ENCODE data around the gene RAB7A.
A peak's percentile ranks its signal among the peaks of the same experiment; 100 is the strongest.
"Not testable (repeated sequence)": the region's sequence is repeated elsewhere in the genome, so short reads cannot be mapped to it uniquely, and the experiment has no call there.

The RAB7A gene

DNA sequence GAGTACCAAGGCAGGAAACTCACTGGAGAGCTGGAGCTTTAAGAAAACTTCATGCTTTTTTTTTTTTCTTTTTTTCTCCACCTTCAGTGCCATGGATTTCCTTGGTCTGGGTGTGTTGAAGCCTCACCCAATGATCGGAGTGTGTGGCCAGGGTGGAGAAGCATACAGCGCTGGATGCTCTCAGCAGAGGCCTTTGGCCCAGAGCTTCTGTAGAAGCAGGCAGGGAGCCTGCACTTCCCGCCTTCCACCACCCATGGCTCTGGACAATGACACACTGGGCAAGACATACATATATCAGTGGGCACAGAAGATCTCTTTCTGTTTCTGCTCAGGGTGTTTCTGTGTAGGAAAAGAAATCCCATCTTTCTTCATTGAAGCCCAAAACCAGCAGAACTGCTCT lies 97.6 kb downstream of the RAB7A start:
- no peak for DNase-seq

DNA sequence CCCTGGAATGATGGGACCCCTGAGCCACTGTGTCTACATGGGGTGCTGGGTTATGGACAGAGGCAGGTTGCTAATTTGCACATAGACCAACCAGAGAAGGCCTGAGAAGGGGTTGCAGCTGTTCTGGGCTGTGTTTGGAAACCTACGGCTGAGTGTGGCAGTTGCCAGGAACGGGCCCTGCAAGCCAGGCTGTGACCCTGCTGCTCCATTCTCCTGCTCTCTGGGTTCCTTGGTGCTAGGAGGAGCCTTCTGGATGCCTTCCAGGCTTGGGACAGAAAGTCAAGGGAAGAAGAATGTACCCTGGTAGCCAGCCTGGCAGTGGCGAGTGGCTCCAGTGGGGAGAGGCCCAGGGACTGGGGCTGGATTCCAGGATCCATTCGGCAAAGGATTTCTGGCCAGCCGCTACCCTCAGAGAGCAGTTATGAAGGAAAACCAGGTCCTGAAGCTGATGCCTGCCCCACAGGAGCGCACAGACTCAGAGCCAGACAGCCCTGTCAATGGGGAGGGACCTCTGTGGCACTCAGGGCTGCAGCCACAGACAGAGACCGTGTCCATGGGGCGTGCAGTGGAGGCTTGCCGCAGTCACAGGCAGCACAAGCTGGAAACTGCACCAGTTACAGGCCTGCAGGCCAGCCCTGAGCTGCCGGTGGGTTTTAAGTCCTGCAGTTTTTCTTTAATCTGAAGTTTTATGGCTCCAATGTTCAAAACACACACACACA lies 98.3 kb downstream of the RAB7A start:
- no peak for DNase-seq

DNA sequence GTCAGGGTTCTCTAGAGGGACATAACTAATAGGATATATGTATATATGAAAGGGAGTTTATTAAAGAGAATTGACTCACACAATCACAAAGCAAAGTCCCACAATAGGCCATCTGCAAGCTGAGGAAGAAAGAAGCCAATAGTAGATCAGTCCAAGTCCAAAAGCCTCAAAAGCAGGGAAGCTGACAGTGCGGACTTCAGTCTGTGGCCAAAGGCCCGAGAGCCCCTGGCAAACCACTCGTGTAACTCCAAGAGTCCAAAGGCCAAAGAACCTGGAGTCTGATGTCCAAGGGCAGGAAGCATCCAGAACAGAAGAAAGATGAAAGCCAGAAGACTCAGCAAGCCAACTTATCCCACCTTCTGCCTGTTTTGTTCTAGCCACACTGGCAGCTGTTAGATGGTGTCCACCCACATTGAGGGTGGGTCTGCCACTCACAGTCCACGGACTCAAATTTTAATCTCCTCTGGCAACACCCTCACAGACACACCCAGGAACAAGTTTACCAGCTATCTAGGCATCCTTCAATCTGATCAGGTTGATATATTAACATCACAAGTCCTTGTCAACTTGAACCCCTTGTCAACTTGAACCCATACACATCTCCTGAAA lies 99.2 kb downstream of the RAB7A start:
- DNase-seq, result no peak

DNA sequence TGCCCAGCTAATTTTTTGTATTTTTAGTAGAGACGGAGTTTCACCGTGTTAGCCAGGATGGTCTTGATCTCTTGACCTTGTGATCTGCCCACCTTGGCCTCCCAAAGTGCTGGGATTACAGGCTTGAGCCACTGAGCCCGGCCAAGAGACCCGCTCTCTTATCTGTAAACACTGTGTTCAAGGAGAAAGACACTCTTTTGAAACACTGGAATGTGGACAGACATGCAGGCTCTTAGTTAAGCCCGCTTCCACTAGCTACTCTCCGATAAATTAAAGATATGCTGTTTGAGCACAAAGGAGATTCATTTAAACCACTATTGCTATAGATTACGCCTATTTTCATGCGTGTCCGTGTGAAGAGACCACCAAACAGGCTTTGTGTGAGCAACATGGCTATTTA lies 103.1 kb downstream of the RAB7A start:
- not testable (repeated sequence) for DNase-seq

DNA sequence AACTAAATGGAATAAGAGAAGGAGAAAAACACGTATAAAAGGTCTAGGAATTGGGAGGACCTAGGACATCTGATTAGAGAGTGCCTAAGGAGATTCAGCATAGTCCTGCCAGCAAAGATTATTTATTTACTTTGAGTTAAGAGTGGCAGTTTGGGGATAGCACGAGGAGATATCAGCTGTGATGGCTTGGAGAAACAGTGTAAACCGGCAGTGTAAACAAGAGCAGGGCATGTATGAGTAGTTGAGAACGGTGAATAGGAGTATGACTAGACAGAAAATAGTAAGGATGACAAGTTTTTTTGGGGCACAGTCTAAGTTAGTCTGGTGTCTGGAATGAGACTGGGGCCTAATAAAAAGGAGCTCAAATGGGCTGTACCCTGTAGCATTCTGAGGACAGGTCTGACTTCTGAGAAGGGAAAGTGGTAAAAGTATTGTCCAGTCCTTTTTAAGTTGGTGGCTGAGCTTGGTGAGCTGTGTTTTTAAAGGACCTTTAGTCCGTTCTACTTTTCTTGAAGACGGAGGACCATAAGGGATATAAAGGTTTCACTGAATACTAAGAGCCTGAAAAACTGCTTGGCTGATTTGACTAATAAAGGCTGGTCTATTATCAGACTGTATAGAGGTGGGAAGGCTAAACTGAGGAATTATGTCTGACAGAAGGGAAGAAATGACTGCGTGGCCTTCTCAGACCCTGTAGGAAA lies 104.1 kb downstream of the RAB7A start:
- not testable (repeated sequence) for DNase-seq

DNA sequence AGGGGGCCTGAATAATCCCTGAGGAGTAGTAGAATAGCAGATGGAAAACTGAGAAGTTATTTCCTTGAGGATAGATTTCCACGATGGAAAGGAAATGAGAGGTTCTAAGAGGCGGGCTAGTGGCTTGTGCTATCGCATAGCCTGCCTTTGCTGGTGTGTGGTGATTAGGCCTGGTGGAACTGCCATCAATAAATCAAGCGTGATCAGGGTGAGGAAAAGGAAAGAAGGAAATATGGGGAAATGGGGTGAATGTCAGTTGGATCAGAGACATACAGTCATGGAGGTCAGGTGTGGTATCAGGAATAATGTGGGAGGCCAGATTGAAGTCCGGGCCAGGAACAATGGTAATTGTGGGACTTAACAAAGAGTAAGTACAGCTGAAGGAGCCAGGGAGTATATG lies 104.8 kb downstream of the RAB7A start:
- not testable (repeated sequence) for DNase-seq

DNA sequence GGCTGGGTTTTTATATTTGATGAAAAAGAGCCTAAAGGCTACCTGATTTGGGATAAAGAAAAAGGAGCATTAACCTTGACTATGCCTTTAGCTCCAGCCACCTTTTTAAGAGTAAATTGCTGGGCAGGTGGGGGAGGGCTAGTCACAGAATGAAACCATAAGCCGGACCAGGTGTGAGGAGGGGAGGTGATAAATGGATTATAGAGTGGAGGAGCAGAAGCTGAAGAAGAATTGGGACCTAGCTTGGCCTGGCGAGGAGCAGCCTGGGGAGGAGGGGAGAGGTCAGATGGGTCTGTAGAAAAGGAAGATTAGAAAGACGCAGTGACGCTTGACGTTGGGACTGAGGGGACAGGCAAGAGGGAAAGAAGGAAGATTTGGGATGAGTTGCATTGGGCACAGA lies 107.0 kb downstream of the RAB7A start:
- not testable (repeated sequence) for DNase-seq

DNA sequence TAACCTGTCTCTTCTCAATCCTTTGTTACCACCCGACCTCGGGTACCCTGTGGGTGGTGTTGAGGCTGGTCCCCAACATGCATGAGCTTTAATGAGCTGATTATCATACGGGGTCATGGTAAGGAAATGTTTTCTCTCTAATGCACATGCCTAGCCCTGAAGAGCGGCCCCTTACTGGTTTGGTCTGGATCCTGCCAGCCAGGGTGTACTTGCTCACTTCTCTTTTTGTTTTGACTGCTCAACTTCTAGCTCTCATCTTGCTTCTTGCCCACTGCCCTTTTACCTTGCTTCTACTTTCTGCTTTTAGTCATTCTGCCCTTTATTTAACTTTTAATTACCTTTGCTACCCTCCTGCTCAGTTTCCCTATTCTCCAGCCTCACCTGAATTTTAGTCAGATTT lies 109.1 kb downstream of the RAB7A start:
- DNase-seq, result no peak

DNA sequence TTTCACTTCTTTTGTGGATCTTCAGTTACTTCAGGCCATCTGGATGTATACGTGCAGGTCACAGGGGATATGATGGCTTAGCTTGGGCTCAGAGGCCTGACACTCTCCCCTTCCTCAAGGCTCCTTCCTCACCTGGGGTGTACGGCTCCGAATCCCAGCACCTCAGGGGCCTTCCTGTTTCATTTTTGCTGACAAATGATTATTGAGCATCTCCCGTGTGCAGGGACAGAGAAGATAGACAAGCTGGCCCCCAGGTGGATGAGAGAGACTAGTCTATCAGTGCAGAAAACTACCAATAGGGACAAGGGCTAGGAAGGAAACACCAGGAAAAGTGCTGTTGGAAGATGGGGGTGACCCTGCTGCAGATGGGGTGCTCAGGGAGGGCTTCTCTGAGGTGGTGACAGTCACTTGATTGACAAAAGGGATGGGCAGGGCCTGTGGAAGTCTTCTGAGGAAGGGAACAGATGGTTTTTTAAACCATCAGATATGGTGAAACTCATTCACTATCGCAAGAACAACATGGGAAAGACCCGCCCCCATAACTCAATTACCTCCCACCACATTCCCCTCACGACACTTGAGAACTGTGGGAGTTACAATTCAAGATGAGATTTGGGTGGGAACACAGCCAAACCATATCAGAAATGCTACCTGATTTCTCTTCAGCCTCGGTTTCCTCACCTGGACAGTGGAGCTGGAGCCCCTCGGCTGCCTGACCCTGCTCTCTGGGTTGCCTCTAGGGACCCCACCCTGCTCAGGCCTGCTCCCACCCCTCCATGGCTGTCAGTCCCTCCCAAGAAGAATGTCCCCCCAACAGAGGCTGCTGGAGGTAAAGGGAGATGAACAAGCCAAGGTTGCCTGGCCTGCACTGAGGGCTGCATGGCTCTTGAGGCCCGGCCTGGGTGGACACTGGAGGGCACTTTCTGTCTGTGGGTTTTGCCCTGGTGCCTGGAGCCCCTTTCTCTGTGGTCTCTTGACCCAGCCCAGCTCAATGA lies 116.2 kb downstream of the RAB7A start:
- DNase-seq, result no peak

DNA sequence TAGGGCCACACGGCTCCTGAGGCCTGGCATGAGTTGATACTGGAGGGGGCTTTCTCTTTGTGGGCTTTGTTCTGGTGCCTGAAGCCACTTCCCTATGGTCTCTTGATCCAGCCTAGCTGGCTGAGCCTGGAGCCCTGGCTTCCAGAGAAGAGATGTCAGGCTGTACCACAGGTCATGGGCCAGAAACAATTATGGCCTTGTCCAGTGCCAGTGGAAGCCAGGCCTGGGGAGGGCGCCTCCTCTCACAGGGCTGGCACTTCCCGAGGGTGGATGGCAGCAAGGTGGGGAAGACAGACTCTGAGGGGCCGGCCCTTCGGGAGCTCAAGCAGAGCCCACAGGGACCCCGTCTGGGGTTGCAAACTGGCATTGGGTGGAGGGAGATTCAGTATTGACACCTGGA lies 118.5 kb downstream of the RAB7A start:
- DNase-seq, result no peak

DNA sequence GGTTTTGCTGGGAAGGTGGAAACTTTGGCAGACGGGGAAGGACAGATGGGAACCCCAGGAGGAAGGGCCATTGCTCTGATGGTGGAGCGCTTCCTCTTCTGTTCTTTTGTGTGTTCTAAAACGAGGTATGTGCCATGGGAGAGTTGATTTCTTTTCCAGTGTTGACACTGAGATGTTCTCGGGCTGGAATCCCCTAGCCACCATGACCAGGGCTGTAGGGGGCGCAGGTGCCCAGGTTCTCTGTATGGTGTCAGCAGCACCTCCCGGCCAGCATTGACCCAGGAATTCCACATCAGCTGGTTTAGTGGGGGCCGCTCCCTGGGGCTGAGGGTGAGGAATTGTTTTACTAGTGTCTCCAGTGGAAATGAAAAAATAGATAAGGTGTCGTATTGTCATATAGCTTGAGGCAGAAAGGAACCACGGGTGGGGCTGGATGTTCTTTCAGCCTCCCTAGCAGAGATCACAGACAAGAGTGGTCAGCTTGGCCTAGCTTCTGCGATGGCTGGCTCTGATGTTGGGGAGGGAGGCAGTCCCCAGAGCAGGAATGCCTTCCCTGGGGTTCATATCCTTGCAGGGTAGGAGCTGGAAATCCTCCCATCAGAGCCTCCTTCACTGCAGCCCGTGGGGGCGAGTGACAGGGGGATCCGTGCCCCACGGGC lies 119.3 kb downstream of the RAB7A start:
- DNase-seq, result no peak

DNA sequence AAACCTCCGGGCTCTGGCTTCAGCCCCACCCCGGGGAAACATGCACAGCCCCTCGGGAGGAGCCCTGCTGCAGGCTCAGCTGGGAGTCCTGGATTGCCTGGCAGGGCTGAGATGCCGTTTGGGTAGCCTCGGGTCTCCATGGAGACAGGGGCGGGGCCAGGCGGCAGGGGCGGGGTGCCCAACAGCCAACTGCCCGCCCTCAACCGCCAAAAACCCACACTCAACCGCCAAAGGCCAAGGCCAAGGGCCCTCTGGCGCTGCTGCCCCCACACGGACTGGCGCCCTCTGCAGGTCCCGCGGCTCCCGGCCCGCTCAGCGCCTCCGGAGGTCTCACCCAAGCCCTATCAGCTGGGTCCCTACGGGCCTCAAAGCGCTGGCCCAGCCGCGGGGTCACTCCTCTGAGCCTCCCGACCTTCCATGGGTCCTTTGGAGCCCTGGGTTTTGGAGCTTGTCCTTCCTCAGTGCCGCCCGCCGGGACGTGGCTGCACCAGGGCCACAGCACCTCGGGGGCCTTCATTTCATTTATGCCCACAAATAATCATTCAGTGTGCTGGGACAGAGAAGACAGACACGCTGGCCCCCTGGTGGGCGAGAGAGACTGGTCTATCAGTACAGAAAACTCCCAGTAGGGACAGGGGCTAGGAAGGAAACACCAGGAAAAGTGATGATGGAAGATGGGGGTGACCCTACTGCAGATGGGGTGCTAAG lies 119.9 kb downstream of the RAB7A start:
- peak; percentile 92 for DNase-seq

DNA sequence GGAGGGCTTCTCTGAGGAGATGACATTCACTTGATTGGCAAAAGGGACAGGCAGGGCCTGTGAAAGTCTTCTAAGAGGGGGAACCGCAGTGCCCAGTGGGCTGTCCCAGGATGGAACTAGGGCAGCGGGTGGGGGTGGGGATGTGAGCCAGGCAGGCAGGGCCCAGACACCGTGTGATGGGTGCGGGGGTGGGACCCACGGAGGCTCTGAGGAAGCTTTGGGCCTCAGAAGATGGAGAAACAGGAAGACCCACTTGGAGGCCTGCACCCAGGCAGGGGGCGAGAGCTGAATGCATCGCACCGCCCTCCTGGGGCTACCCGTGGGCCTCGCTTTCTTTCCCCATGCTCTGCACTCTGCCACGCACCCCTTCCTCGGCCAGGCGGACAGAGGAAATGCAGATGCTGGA lies 120.5 kb downstream of the RAB7A start:
- DNase-seq, result peak; percentile 52

DNA sequence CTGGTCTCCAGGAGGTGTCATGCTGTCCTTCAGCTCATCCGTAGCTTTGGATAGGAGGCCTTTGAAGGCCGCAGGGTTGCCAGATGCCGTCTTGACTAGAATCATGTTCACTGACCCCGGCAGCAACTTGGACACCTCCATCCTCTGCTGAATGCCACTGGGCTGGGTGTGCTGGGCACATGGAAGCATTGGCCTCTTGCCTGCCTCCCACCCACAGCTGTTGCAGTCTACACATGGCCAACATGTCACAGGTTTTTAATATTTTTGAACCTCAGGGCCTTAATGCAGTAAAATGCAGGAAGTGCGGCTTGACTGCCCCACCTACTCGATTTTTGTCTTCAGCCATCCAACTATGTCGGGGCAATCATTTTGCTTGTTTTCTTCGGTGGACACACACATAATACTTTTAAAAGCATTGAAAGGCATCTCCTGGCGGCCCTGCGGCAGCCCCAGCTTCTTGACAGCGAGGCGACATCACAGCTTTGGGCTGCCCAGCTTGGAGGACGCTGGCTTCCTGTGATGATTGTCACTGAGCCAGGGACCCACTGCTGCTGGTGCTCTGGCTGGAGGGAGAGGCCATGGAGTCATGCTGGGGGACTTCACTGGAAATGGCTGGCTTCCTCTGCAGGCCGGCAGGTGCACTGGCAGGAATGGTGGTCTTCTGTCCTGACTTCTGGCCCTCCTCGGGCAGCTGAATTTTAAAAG lies 121.8 kb downstream of the RAB7A start:
- no peak for DNase-seq

DNA sequence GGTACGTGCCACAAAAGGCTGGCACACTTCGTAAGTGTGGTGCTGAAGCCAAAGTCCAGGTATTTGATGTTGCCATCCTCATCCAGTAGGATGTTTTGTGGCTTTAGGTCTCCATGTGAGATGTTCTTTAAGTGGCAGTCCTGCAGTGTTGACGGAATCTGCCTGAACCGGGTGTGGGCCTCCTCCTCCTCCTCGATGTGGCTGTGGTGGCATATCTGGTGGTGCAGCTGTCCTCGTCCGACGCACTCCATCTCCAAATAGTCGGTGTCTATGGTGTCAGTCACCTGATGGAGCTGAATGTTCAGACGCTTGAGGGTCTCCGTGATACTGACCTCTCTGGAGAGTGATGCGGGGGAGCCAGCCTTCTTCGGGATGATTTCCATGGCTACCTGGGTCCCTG lies 123.0 kb downstream of the RAB7A start:
- no peak for DNase-seq

DNA sequence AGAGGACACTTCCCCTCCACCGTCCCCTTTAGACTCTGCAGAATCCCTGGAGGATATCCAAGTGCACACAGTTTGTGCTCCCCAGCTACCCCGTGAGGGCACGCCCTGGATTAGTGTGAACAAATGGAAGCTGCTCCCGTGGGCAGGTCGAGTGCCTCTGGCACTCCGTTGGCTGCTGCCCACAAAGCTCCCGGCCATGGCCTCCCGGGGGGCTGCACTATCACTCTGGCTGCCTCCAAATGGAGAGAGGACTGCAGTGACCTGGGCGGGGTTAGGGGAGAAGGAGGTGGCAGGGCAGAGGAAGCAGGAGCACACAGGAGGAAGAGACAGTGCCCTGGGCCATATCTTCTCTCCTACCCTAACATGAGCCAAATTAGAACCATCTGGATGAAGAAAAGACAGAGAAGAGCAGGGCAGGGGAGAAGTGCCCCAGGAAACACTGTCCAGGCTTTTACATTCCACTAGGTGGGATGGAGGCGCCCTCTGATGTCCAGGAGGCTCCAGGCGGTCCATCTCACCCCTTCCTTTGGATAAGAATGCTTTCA lies 124.0 kb downstream of the RAB7A start:
- DNase-seq, result no peak

DNA sequence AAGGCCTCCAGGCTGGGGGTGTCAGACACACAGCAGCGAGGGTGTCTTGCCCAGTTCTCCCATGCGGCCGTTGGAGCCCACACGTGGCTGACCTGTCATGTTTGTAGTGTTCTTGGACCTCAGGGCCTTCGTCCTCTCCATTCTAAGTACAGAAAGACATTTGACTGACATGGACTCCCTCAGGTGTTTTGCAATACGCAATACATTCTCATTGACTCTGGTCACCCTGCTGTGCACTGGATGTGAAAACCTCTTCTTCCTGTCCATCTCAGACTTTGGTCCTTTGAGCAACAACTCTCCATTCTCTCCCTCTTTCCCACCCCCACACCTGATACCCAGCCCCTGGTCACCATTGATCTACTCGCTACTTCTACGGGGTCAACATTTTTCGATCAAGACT lies 124.6 kb downstream of the RAB7A start:
- DNase-seq, result no peak

DNA sequence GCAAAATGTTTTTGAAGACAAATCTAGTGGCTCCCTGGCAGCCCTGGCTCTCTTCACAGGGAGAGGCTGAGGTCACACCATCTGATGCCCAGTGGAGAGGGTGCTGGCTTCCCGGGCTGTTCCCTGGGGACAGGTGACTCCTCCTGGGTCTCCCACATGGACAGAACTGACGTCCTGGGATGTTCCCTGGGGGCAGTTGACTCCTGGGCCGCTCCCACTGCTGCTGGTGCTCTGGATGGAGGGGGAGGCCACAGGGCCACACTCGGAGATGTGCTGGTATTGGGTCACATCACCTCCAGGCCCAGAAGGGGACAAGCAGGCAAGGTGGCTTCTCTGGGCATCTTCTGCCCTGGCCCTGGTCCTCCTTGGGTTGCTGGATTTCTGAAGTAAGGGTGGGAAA lies 125.6 kb downstream of the RAB7A start:
- DNase-seq, result no peak

DNA sequence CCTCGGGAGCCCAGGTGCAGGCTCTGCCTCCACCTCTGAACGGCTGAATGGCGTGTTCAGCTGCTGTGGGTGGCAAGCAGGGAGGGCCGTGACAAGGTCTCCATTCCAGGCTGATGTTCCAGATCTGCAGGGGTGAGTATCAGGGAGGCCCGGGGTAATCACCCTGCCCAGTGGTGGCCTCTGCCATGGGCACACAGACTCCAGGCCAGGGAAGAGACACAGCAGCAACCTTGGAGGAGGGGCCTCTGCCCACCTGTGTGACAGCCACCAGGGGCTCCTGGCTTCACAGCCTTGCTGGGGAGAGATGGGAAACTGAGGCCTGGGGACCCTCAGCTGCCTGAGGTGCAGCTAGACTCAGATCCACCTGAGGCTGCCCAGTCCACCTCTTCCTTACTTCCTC lies 127.8 kb downstream of the RAB7A start:
- no peak for DNase-seq

DNA sequence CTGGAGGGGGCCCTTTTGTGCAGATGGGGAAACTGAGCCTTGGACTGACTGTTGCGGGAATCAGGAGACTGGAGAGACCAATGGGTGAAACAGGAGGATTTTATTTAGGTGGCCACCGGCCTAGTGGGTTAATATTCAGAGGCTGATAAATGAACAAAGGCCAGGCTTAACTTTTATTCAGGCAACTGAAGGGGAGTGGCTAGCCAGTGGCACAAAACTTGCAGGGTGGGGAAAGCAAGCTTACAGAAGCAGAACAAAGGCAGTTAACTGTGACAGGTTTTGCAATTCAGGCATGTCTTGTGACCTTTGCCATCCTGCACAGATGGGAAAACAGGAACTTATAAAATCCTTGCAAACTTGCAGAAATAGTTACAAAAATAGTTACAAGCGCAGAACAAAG lies 128.5 kb downstream of the RAB7A start:
- no peak for DNase-seq

DNA sequence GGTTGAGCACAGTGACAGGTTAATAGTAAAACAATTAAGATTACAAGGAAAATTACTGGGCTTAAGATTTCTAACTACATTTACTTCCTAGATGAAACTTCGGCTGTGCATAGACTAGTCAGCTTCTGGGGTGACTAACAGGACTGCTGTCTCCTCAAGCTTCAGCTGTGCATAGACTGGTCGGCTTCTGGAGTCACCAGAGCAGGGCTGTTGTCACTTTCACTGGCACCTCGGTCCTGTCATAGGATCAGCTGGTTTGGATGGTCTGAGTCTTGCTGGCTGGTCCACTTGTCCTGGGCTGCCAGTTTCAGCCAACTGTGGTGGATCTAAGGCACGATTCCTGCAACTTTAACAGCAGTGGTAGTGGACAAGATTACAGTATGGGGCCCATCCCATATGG lies 129.6 kb downstream of the RAB7A start:
- DNase-seq, result no peak
